Activated CD4-positive, alpha-beta T cell treated with anti-CD3 and anti-CD28 coated beads, Interleukin-2, amount 10 ng/mL, durations not matched to agents 24 days and 14 days (primary cell): Measurements from ENCODE around the gene TUFM. TPM values are rescaled to one million over a fixed set of nuclear protein-coding genes. Genes with fewer than 3 reads are reported as not detected.
"Not testable (repeated sequence)": the region's sequence is repeated elsewhere in the genome, so short reads cannot be mapped to it uniquely, and the experiment has no call there.

ENCODE experiments used
- DNase-seq: peaks from one replicate; pipeline ENCODE4 v3.0.0; 2022
- H3K27ac Mint-ChIP-seq: one replicate; pipeline ENCODE4 v1.8.0; 2022; ENCODE audit warnings: mild to moderate bottlenecking, mixed read lengths
- H3K27me3 Mint-ChIP-seq: one replicate; pipeline ENCODE4 v1.8.0; 2022; ENCODE audit warnings: mixed read lengths
- H3K36me3 Mint-ChIP-seq: one replicate; pipeline ENCODE4 v1.8.0; 2022; ENCODE audit warnings: low read depth, mild to moderate bottlenecking, mixed read lengths
- H3K4me1 Mint-ChIP-seq: one replicate; pipeline ENCODE4 v1.8.0; 2021; ENCODE audit warnings: mixed read lengths
- H3K4me3 Mint-ChIP-seq: one replicate; pipeline ENCODE4 v1.8.0; 2022; ENCODE audit warnings: mild to moderate bottlenecking, moderate library complexity, mixed read lengths
- H3K9me3 Mint-ChIP-seq: one replicate; pipeline ENCODE4 v1.8.0; 2021; ENCODE audit warnings: mixed read lengths
- intact Hi-C: fragments of 100-400 bp; cut with micrococcal nuclease; formaldehyde crosslinking; loops from one replicate; pipeline ENCODE4 v1.15.1; 2023
- total RNA-seq: library from RNA; stranded (reverse); gene quantifications from 2 replicates; pipeline ENCODE4 v1.2.3, GENCODE V29; 2022

Gene TUFM
- total RNA-seq, 1 donor from 2014 or later, result 276 TPM

GRCh38 chr16:28823873-28824716 is 22.1 kb downstream of the TUFM start:
- H3K4me1 Mint-ChIP-seq, result peaks cover 47% of the 10 kb centered on the region
- peak overlapping the region; percentile 100 for H3K4me3 Mint-ChIP-seq
- peaks cover 66% of the 10 kb centered on the region for H3K36me3 Mint-ChIP-seq
- H3K27ac Mint-ChIP-seq, result peak overlapping the region; percentile 100
- intact Hi-C loops, result loop anchor here (1.0 to 10.0 kb wide), 5 partner anchors 39 to 1173 kb away; partner anchors contain the start of genes HIRIP3, INO80E, RABEP2 and SGF29
- H3K27me3 Mint-ChIP-seq, result peaks cover 2% of the 10 kb centered on the region
- peak; percentile 98 for DNase-seq
- H3K9me3 Mint-ChIP-seq, result no peaks in the 10 kb centered on the region

GRCh38 chr16:28823291-28823872 is 22.8 kb downstream of the TUFM start:
- DNase-seq, result no peak
- Mint-ChIP-seq H3K4me3 (peak overlapping the region; percentile 100), H3K9me3 (no peaks in the 10 kb centered on the region), H3K27ac (peak overlapping the region; percentile 100), H3K36me3 (peaks cover 62% of the 10 kb centered on the region), H3K27me3 (peaks cover 2% of the 10 kb centered on the region), H3K4me1 (peaks cover 45% of the 10 kb centered on the region)
- intact Hi-C loops, result loop anchor here (5.0 to 10.0 kb wide), 3 partner anchors 269 to 1174 kb away; partner anchors contain the start of genes HIRIP3, INO80E, SGF29 and XPO6

GRCh38 chr16:28822520-28823290 is 23.4 kb downstream of the TUFM start, which contains the start of gene ATXN2L:
Gene ATXN2L, plus strand, starts transcription at chr16:28822999. Its CDS starts 261 bp downstream, at chr16:28823260.
- peak within 1 kb of the TSS; percentile 100 for H3K27ac Mint-ChIP-seq
- peak; percentile 98 for DNase-seq
- H3K27me3 Mint-ChIP-seq, result peaks cover 2% of the 10 kb centered on the region
- peaks cover 56% of the 10 kb centered on the region for H3K36me3 Mint-ChIP-seq
- H3K9me3 Mint-ChIP-seq, result no peaks in the 10 kb centered on the region
- peak within 1 kb of the TSS; percentile 100 for H3K4me3 Mint-ChIP-seq
- intact Hi-C loops, result loop anchor here (1.0 to 10.0 kb wide), 5 partner anchors 24 to 1175 kb away; partner anchors contain the start of genes HIRIP3, INO80E, NFATC2IP and SGF29
- H3K4me1 Mint-ChIP-seq, result peaks cover 45% of the 10 kb centered on the region

- intact Hi-C loops, result loop anchor here (1.0 to 10.0 kb wide), 5 partner anchors 24 to 1175 kb away; partner anchors contain the start of genes HIRIP3, INO80E, NFATC2IP and SGF29
- DNase-seq, result peak; percentile 60
- Mint-ChIP-seq H3K36me3 (peaks cover 49% of the 10 kb centered on the region), H3K4me1 (peaks cover 43% of the 10 kb centered on the region), H3K9me3 (no peaks in the 10 kb centered on the region), H3K27ac (peak overlapping the region; percentile 91), H3K27me3 (peaks cover 2% of the 10 kb centered on the region), H3K4me3 (peak overlapping the region; percentile 95)
These were observed 24.2 kb downstream of the TUFM start for GRCh38 chr16:28821874-28822519.

- intact Hi-C loops, result loop anchor here (5.0 to 10.0 kb wide), 3 partner anchors 266 to 1177 kb away; partner anchors contain the start of genes HIRIP3, INO80E, SGF29 and XPO6
- H3K4me3 Mint-ChIP-seq, result peak overlapping the region; percentile 38
These were observed 25.6 kb downstream of the TUFM start for GRCh38 chr16:28820546-28820945.

GRCh38 chr16:28820016-28820415 is 26.1 kb downstream of the TUFM start:
- DNase-seq, result no peak
- Mint-ChIP-seq H3K4me3 (no peak overlapping the region), H3K4me1 (peaks cover 26% of the 10 kb centered on the region), H3K9me3 (no peaks in the 10 kb centered on the region), H3K27ac (no peak overlapping the region), H3K36me3 (peaks cover 34% of the 10 kb centered on the region), H3K27me3 (peaks cover 2% of the 10 kb centered on the region)
- intact Hi-C loops, result loop anchor here (5.0 to 10.0 kb wide), 3 partner anchors 265 to 1177 kb away; partner anchors contain the start of genes HIRIP3, INO80E, SGF29 and XPO6

More at GRCh38 chr16:28820546-28820945, 25.6 kb downstream of the TUFM start:
- H3K9me3 Mint-ChIP-seq, H3K27me3 Mint-ChIP-seq, H3K27ac Mint-ChIP-seq, DNase-seq: not testable (repeated sequence)
- Mint-ChIP-seq H3K36me3 (peaks cover 39% of the 10 kb centered on the region), H3K4me1 (peaks cover 31% of the 10 kb centered on the region)

- H3K4me1 Mint-ChIP-seq, H3K36me3 Mint-ChIP-seq, H3K4me3 Mint-ChIP-seq, H3K27ac Mint-ChIP-seq, DNase-seq, H3K9me3 Mint-ChIP-seq, H3K27me3 Mint-ChIP-seq, intact Hi-C loops: not testable (repeated sequence)
These were observed 38.6 kb downstream of the TUFM start for GRCh38 chr16:28807445-28808120.

GRCh38 chr16:28802235-28803019 is 43.7 kb downstream of the TUFM start:
- H3K27ac Mint-ChIP-seq, H3K9me3 Mint-ChIP-seq, H3K4me1 Mint-ChIP-seq, H3K27me3 Mint-ChIP-seq, H3K36me3 Mint-ChIP-seq, intact Hi-C loops: not testable (repeated sequence)
- DNase-seq, result peak; percentile 56
- H3K4me3 Mint-ChIP-seq, result peak overlapping the region; percentile 63

Other genes starting within 250 kb of the TUFM start
- gene SULT1A2, start 249.3 kb downstream of the TUFM start, total RNA-seq, result 0.23 and 0.52 TPM in 2 replicates
- gene SULT1A1, start 236.3 kb downstream of the TUFM start, total RNA-seq, result 9.4 and 12.1 TPM in 2 replicates
- gene NPIPB8, start 208.3 kb downstream of the TUFM start, total RNA-seq, result 1.3 and 2.4 TPM in 2 replicates
- 1,266 and 1,275 TPM in 2 replicates for gene EIF3C, start 134.9 kb downstream of the TUFM start, total RNA-seq
- gene NPIPB9, start 94.6 kb downstream of the TUFM start, total RNA-seq, result 3.1 and 3.6 TPM in 2 replicates
- 299 and 321 TPM in 2 replicates for gene ATXN2L, start 23.3 kb downstream of the TUFM start, total RNA-seq
- 49.7 and 51.7 TPM in 2 replicates for gene SH2B1, start 17.5 kb upstream of the TUFM start, total RNA-seq
- 1.8 and 2.4 TPM in 2 replicates for gene ATP2A1, start 32.1 kb upstream of the TUFM start, total RNA-seq
- 20.5 and 23.7 TPM in 2 replicates for gene RABEP2, start 78.9 kb upstream of the TUFM start, total RNA-seq
- gene CD19, start 85.6 kb upstream of the TUFM start, total RNA-seq, result not detected in 2 replicates
- gene NFATC2IP, start 104.6 kb upstream of the TUFM start, total RNA-seq, result 108 and 112 TPM in 2 replicates
- 21.2 and 23.1 TPM in 2 replicates for gene SPNS1, start 128.4 kb upstream of the TUFM start, total RNA-seq
- gene LAT, start 138.7 kb upstream of the TUFM start, total RNA-seq, result 228 and 238 TPM in 2 replicates